Panc1 (cell line): Measurements from ENCODE around the gene PEX16. TPM values are rescaled to one million over a fixed set of nuclear protein-coding genes. Genes with fewer than 3 reads are reported as not detected.

Experiments
- ATAC-seq: fragments of 200-7000 bp; cut with Tn5 transposase; 2 replicates; pipeline ENCODE4 v1.9.1; 2020; ENCODE audit warnings: mild to moderate bottlenecking, moderate library complexity
- BruUV-seq: library from RNA; stranded (reverse); fragments of 400-500 nt; replicated peaks from 2 replicates; lab custom pipeline; 2021; lab: Mats Ljungman, UMichigan
- CTCF ChIA-PET: fragments of 300-600 bp; sonication (Branson Sonifier 250); formaldehyde crosslinking; loops from one replicate; lab custom pipeline; 2022; ENCODE audit warnings: antibody characterized with exemption; lab: Charles Lee
- POLR2A ChIA-PET: fragments of 300-600 bp; sonication (Branson Sonifier 250); formaldehyde crosslinking; loops from one replicate; lab custom pipeline; 2022; ENCODE audit warnings: antibody characterized with exemption; lab: Charles Lee
- DNase-seq: peaks from one replicate; pipeline ENCODE4 v3.0.0-alpha.2; 2010; ENCODE audit warnings: low read depth, low spot score
- H3K27ac ChIP-seq: 2 replicates; pipeline ENCODE4 v1.5.1; 2011; ENCODE audit warnings: mild to moderate bottlenecking, low read length, inconsistent platforms
- H3K27me3 ChIP-seq: fragments of 200-500 bp; sonication (Bioruptor generic); 2 replicates; pipeline ENCODE4 v1.6.0; 2014; ENCODE audit warnings: low read length, inconsistent platforms; ENCODE audit not compliant: control insufficient read depth, insufficient read depth
- H3K36me3 ChIP-seq: fragments of 200-500 bp; sonication (Bioruptor generic); 2 replicates; pipeline ENCODE4 v1.5.1; 2014; ENCODE audit warnings: inconsistent platforms, mild to moderate bottlenecking, low read length, moderate library complexity; ENCODE audit not compliant: control insufficient read depth, insufficient read depth
- H3K4me1 ChIP-seq: 2 replicates; pipeline ENCODE4 v1.5.1; 2011; ENCODE audit warnings: inconsistent platforms, mild to moderate bottlenecking, low read length, moderate library complexity; ENCODE audit not compliant: control insufficient read depth, insufficient read depth
- H3K4me3 ChIP-seq, 2 experiments: 2 replicates each; pipeline ENCODE4 v1.5.1; 2011 to 2012; ENCODE audit warnings: low read depth in 2 of 2, low read length in 2 of 2, mild to moderate bottlenecking in 2 of 2, inconsistent platforms in 1 of 2, moderate library complexity in 1 of 2
- H3K9me3 ChIP-seq: fragments of 200-500 bp; sonication (Bioruptor generic); 2 replicates; pipeline ENCODE4 v1.5.1; 2014; ENCODE audit warnings: low read depth, mild to moderate bottlenecking, inconsistent platforms, low read length, moderate library complexity; ENCODE audit not compliant: control insufficient read depth, insufficient read depth
- CTCF ChIP-seq: fragments of 450-650 bp; IDR thresholded peaks from 2 replicates; pipeline ENCODE4 v1.5.1; 2017; ENCODE audit warnings: mild to moderate bottlenecking
- POLR2AphosphoS5 ChIP-seq: IDR thresholded peaks from 2 replicates; pipeline ENCODE4 v1.6.1; 2012; ENCODE audit warnings: mild to moderate bottlenecking, low read depth, low read length, moderate library complexity
- REST ChIP-seq, 2 experiments: IDR thresholded peaks; 2 replicates each; pipeline ENCODE4 v1.6.1; 2011 to 2012; ENCODE audit warnings: low read depth in 2 of 2, control low read depth in 1 of 2, low read length in 1 of 2, mild to moderate bottlenecking in 1 of 2, moderate library complexity in 1 of 2; ENCODE audit not compliant: insufficient read depth in 1 of 2
- SIN3A ChIP-seq: IDR thresholded peaks from 2 replicates; pipeline ENCODE4 v1.6.1; 2012; ENCODE audit warnings: low read depth, mild to moderate bottlenecking, low read length, moderate library complexity, borderline replicate concordance; ENCODE audit not compliant: insufficient read depth
- TCF7L2 ChIP-seq: IDR thresholded peaks from 2 replicates; pipeline ENCODE4 v1.6.1; 2011; ENCODE audit warnings: mild to moderate bottlenecking, low read depth, low read length, inconsistent platforms
- in situ Hi-C: cut with HindIII; loops from 2 replicates; pipeline ENCODE4 v1.10.0; 2016; ENCODE audit warnings: low sequenced_read_pairs, low pct_unique_long_range_greater_than_20kb
- intact Hi-C: fragments of 100-400 bp; cut with micrococcal nuclease; formaldehyde crosslinking; loops from one replicate; pipeline ENCODE4 v1.10.0; 2022; ENCODE audit not compliant: unreplicated experiment
- total RNA-seq: library from RNA; stranded (reverse); gene quantifications from one replicate; pipeline ENCODE4 v1.2.1, GENCODE V29; 2021; ENCODE audit not compliant: unreplicated experiment

PEX16 gene
- total RNA-seq, 1 experiment from 2014 or later = 37.5 TPM

- intact Hi-C loops = no loop called here
- DNase-seq = no peak
- no peaks in the 10 kb centered on the region for H3K27me3 ChIP-seq
- peaks cover 3% of the 10 kb centered on the region; the same call in 1 of the 2 replicates for H3K36me3 ChIP-seq
- BruUV-seq = no TSS peak
- H3K27ac ChIP-seq = no peak overlapping the region
- ATAC-seq = no peak
- POLR2A ChIA-PET = no interaction called here
- in situ Hi-C loops = no loop called here
- no peak overlapping the region for H3K4me3 ChIP-seq
- CTCF ChIA-PET = no interaction called here
- no peaks in the 10 kb centered on the region for H3K4me1 ChIP-seq
- no peaks in the 10 kb centered on the region for H3K9me3 ChIP-seq
- TF ChIP-seq CTCF (no peak), TCF7L2 (no peak), SIN3A (no peak), POLR2AphosphoS5 (no peak), REST (IDR thresholded peaks at IDR 0.05; ENCODE audit: insufficient read depth in 1 of 2, low read depth in 2 of 2, low read length in 1 of 2) (no peak)
Observed at GRCh38 chr11:45864041-45864440, 53.6 kb downstream of the PEX16 start.

GRCh38 chr11:45860764-45861510, 56.7 kb downstream of the PEX16 start:
- intact Hi-C loops = no loop called here
- TF ChIP-seq SIN3A (no peak), POLR2AphosphoS5 (no peak), REST (IDR thresholded peaks at IDR 0.05; ENCODE audit: insufficient read depth in 1 of 2, low read depth in 2 of 2, low read length in 1 of 2) (no peak), TCF7L2 (no peak), CTCF (no peak)
- CTCF ChIA-PET = interaction anchor here (0.6 to 1.1 kb wide), 2 partner anchors 90 to 406 kb away, joined by 4 to 7 read pairs; no protein-coding TSS in a partner anchor
- Histone ChIP-seq H3K36me3 (peaks cover 7% of the 10 kb centered on the region; the same call in 1 of the 2 replicates), H3K27me3 (no peaks in the 10 kb centered on the region), H3K4me3 (no peak overlapping the region), H3K27ac (no peak overlapping the region), H3K9me3 (no peaks in the 10 kb centered on the region), H3K4me1 (no peaks in the 10 kb centered on the region)
- POLR2A ChIA-PET = no interaction called here
- no peak for DNase-seq
- no TSS peak for BruUV-seq
- in situ Hi-C loops = no loop called here
- ATAC-seq = no peak
